Kidney (tissue), 14 donors: ENCODE results near the gene PTGIS. TPM values are rescaled to one million over a fixed set of nuclear protein-coding genes. Genes with fewer than 3 reads are reported as not detected.

Source experiments
- DNase-seq, 5 donors: peaks; one replicate each; pipeline ENCODE4 v3.0.0-alpha.2; 2013 to 2020
- FAIRE-seq: peaks from 2 replicates; lab custom pipeline; 2012; peaks lifted over from hg19 to GRCh38; lab: Jason Lieb, UNC
- H3K27ac ChIP-seq, 2 donors: one replicate each; pipeline ENCODE4 v1.7.0; 2013; ENCODE audit warnings: low read depth in 2 of 2, low read length in 2 of 2, inconsistent platforms in 1 of 2
- H3K27me3 ChIP-seq: one replicate; pipeline ENCODE4 v1.7.1; 2013; ENCODE audit warnings: low read length, inconsistent platforms; ENCODE audit not compliant: control insufficient read depth, insufficient read depth
- H3K36me3 ChIP-seq, 3 donors: one replicate each; pipeline versions ENCODE4 v1.7.0 to v1.7.1; 2013; ENCODE audit warnings: low read length in 3 of 3, control low read depth in 1 of 3, inconsistent platforms in 1 of 3; ENCODE audit not compliant: insufficient read depth in 3 of 3, control insufficient read depth in 2 of 3
- H3K4me1 ChIP-seq, 3 donors: one replicate each; pipeline versions ENCODE4 v1.7.0 to v1.7.1; 2013; ENCODE audit warnings: low read length in 3 of 3, inconsistent platforms in 1 of 3, low read depth in 1 of 3; ENCODE audit not compliant: control insufficient read depth in 2 of 3, insufficient read depth in 2 of 3
- H3K4me3 ChIP-seq, 3 donors: one replicate each; pipeline versions ENCODE4 v1.7.0 to v1.8.1; 2013; ENCODE audit warnings: low read length in 3 of 3, control low read depth in 1 of 3, inconsistent platforms in 1 of 3
- H3K9ac ChIP-seq, 3 donors: one replicate each; pipeline versions ENCODE4 v1.7.0 to v1.7.1; 2013; ENCODE audit warnings: low read length in 3 of 3, control low read depth in 1 of 3, inconsistent platforms in 1 of 3
- H3K9me3 ChIP-seq, 3 donors: one replicate each; pipeline versions ENCODE4 v1.7.0 to v1.7.1; 2013; ENCODE audit warnings: low read length in 3 of 3, control low read depth in 1 of 3, inconsistent platforms in 1 of 3; ENCODE audit not compliant: control insufficient read depth in 2 of 3, insufficient read depth in 1 of 3
- intact Hi-C: fragments of 100-400 bp; cut with DNase I; formaldehyde crosslinking; loops from one replicate; pipeline ENCODE4 v1.11.1; 2022
- polyA plus RNA-seq: library from polyadenylated mRNA; stranded (reverse); fragments of 350-450 nt; fragmentation: Illumina TruSeq; extraction: RNeasy Lipid Tissue Mini Kit (QIAGEN cat#74804); gene quantifications from one replicate; pipeline ENCODE4 v1.2.3, GENCODE V29; 2014; ENCODE audit warnings: low read depth, low replicate concordance; ENCODE audit not compliant: insufficient read depth
- total RNA-seq: library from RNA; stranded (reverse); fragmentation: NEBNext Ultra II Directional; extraction: Animal tissue kit (Norgen Biotek cat#: 25700); gene quantifications from one replicate; pipeline ENCODE4 v1.2.1, GENCODE V29; 2021
- TF ChIP-seq, protein P1 (sequence below): IDR thresholded peaks from 3 replicates; pipeline ENCODE4 v1.5.1; 2012; ENCODE audit warnings: mild to moderate bottlenecking, moderate library complexity, borderline replicate concordance; ENCODE audit not compliant: insufficient read depth; ENCODE audit errors: extremely low read depth
- donor health status: control.
- donor health status: control.
- donor health status: control.
- donor health status: control.
- donor health status: control.
- donor health status: DM: yes; HTN: yes; CAD: no.
- donor health status: Normal renal cell carcinoma (clear cell type).

The PTGIS gene
- total and polyA plus RNA-seq, 2 donors from 2014 or later = 3.1 to 24.1 TPM

DNA sequence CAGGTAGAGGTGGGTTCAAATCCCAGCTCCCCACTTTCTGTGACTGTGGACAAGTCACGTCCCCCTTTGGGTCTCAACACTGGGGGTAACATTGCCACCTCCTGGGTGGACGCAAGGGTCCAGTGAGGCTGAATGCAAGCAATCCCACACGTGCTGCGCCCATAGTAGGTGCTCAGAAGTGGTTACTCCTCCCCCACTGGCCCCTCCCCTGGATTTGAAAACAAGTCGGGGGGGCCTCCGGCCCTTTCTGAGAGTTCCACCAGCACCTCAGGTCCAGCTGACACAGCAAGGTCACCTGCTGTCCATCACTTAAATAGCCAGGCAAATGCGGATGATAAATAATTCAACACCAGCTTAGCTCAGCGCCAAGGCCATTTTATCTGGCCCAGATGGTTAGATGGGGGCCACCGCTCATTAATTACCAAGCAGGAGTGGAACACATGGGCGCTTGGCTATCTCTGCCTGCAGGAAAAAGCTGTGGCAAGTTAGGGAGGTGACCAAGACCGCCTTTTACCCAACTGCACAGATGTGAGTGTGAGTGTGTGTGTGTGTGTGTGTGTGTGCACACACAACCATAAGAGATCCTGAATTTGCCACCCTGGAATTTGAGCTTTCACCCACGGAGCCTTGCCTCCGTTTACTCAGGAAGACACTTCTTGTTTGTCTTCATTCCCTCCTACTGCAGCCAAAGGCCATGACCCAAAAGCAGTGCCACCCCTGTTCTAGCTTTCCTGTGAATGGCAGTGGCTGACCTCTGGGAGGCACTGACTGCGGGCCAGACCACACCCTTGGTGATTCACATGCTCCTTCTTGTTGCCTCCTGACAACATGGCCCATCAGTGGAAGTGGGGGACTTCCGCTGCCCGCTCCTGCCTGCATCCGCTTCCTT lies 50.8 kb downstream of the PTGIS start:
- TF ChIP-seq, protein P1, sequence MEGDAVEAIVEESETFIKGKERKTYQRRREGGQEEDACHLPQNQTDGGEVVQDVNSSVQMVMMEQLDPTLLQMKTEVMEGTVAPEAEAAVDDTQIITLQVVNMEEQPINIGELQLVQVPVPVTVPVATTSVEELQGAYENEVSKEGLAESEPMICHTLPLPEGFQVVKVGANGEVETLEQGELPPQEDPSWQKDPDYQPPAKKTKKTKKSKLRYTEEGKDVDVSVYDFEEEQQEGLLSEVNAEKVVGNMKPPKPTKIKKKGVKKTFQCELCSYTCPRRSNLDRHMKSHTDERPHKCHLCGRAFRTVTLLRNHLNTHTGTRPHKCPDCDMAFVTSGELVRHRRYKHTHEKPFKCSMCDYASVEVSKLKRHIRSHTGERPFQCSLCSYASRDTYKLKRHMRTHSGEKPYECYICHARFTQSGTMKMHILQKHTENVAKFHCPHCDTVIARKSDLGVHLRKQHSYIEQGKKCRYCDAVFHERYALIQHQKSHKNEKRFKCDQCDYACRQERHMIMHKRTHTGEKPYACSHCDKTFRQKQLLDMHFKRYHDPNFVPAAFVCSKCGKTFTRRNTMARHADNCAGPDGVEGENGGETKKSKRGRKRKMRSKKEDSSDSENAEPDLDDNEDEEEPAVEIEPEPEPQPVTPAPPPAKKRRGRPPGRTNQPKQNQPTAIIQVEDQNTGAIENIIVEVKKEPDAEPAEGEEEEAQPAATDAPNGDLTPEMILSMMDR = no peak
- DNase-seq (peak in 2 of 5 donors; percentile 8 to 24), FAIRE-seq (no peak)
- Histone ChIP-seq H3K36me3 (peaks cover 0 to 3% (median 0%) of the 10 kb centered on the region in 3 donors), H3K9me3 (no peaks in the 10 kb centered on the region), H3K9ac (no peak overlapping the region), H3K27ac (no peak overlapping the region), H3K4me3 (no peak overlapping the region), H3K4me1 (no peaks in the 10 kb centered on the region), H3K27me3 (no peaks in the 10 kb centered on the region)
- intact Hi-C loops = no loop called here

DNA sequence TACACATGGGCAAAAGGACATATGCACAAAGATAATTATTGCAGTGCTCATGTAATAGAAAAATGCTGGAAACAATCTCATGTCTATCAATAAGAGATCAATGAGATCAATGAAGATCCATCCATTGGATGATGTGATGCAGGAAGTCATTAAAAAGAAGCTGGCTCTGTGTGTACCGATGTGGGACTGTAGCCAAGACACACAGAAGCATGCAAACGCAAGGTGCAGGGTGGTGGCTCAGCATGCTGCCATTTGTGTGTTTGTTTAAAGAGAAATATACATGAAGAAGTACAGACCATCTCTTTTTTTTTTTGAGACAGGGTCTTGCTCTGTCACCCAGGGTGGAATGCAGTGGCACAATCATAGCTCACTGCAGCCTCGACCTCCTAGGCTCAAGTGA lies 52.4 kb downstream of the PTGIS start:
- Histone ChIP-seq H3K27me3 (no peaks in the 10 kb centered on the region), H3K27ac (no peak overlapping the region), H3K4me3 (no peak overlapping the region), H3K9me3 (no peaks in the 10 kb centered on the region), H3K36me3 (peaks cover 0 to 7% (median 0%) of the 10 kb centered on the region in 3 donors), H3K9ac (no peak overlapping the region), H3K4me1 (no peaks in the 10 kb centered on the region)
- no peak for FAIRE-seq
- intact Hi-C loops = no loop called here
- TF ChIP-seq, protein P1 = no peak
- DNase-seq = no peak

DNA sequence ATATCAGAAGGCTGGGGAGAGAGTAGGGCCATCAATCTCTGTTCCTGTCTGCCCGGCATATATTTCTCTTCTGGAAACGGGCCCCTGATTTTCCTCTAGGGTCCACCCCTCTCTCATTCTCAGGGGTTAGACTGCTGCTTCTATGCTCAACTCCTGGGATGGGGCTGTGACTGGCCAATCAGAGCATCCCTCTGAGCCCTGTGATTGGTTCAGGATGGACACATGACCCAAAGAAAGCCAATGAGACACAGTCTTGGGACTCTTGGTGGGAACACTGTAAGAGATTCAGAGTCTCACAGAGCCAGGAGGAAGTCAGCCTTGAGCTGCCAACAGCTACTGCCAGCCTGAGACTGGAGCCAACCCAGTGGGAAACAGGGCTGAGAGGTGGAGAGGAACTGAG lies 54.4 kb downstream of the PTGIS start:
- H3K4me3 ChIP-seq = no peak overlapping the region
- FAIRE-seq (no peak), DNase-seq (no peak)
- H3K36me3 ChIP-seq = peaks cover 0 to 7% (median 0%) of the 10 kb centered on the region in 3 donors
- TF ChIP-seq, protein P1 = no peak
- intact Hi-C loops = no loop called here
- H3K4me1 ChIP-seq = no peaks in the 10 kb centered on the region
- H3K9me3 ChIP-seq = no peaks in the 10 kb centered on the region
- H3K9ac ChIP-seq = no peak overlapping the region
- H3K27me3 ChIP-seq = no peaks in the 10 kb centered on the region
- no peak overlapping the region for H3K27ac ChIP-seq
